Duodenal mucosa (tissue), 2 donors: Measurements from ENCODE around the gene PNPLA6.
"Not testable (repeated sequence)": the region's sequence is repeated elsewhere in the genome, so short reads cannot be mapped to it uniquely, and the experiment has no call there.

ENCODE experiments used
- H3K27ac ChIP-seq: one replicate; pipeline ENCODE4 v1.7.0; 2013; ENCODE audit warnings: low read depth, low read length
- H3K27me3 ChIP-seq, 2 donors: one replicate each; pipeline ENCODE4 v1.7.0; 2013; ENCODE audit warnings: low read length in 2 of 2, control low read depth in 1 of 2; ENCODE audit not compliant: insufficient read depth in 2 of 2, control insufficient read depth in 1 of 2
- H3K36me3 ChIP-seq, 2 donors: one replicate each; pipeline ENCODE4 v1.7.0; 2013; ENCODE audit warnings: low read length in 2 of 2, control low read depth in 1 of 2; ENCODE audit not compliant: insufficient read depth in 2 of 2, control insufficient read depth in 1 of 2
- H3K4me1 ChIP-seq, 2 donors: one replicate each; pipeline ENCODE4 v1.7.0; 2013; ENCODE audit warnings: low read length in 2 of 2, control low read depth in 1 of 2; ENCODE audit not compliant: insufficient read depth in 2 of 2, control insufficient read depth in 1 of 2
- H3K4me3 ChIP-seq, 2 donors: one replicate each; pipeline ENCODE4 v1.7.0; 2013; ENCODE audit warnings: low read length in 2 of 2, low read depth in 1 of 2
- H3K9ac ChIP-seq, 2 donors: one replicate each; pipeline ENCODE4 v1.7.0; 2013; ENCODE audit warnings: low read length in 2 of 2, low read depth in 1 of 2
- H3K9me3 ChIP-seq, 2 donors: one replicate each; pipeline ENCODE4 v1.7.0; 2013; ENCODE audit warnings: low read length in 2 of 2, control low read depth in 1 of 2; ENCODE audit not compliant: control insufficient read depth in 1 of 2

Gene PNPLA6

GRCh38 chr19:7565332-7565731 is 29.8 kb downstream of the PNPLA6 start:
- Histone ChIP-seq H3K9me3 (no peaks in the 10 kb centered on the region), H3K4me3 (no peak overlapping the region), H3K36me3 (peaks cover 0 to 9% of the 10 kb centered on the region in 2 donors), H3K4me1 (no peaks in the 10 kb centered on the region), H3K27ac (no peak overlapping the region), H3K9ac (no peak overlapping the region), H3K27me3 (no peaks in the 10 kb centered on the region)

- H3K4me3 ChIP-seq: no peak overlapping the region
- H3K27ac ChIP-seq: no peak overlapping the region
- H3K36me3 ChIP-seq: no peaks in the 10 kb centered on the region
- H3K4me1 ChIP-seq: no peaks in the 10 kb centered on the region
- no peak overlapping the region for H3K9ac ChIP-seq
- no peaks in the 10 kb centered on the region for H3K27me3 ChIP-seq
- H3K9me3 ChIP-seq: no peaks in the 10 kb centered on the region
Measured at GRCh38 chr19:7570761-7571160, 35.2 kb downstream of the PNPLA6 start.

GRCh38 chr19:7575434-7576040 is 40.0 kb downstream of the PNPLA6 start:
- Histone ChIP-seq H3K27me3 (no peaks in the 10 kb centered on the region), H3K4me3 (no peak overlapping the region), H3K27ac (no peak overlapping the region), H3K4me1 (no peaks in the 10 kb centered on the region), H3K9ac (no peak overlapping the region), H3K9me3 (no peaks in the 10 kb centered on the region), H3K36me3 (no peaks in the 10 kb centered on the region)

GRCh38 chr19:7577422-7577821 is 41.9 kb downstream of the PNPLA6 start:
- H3K4me1 ChIP-seq, H3K9ac ChIP-seq, H3K4me3 ChIP-seq: not testable (repeated sequence)

GRCh38 chr19:7578127-7578526 is 42.6 kb downstream of the PNPLA6 start:
- H3K9ac ChIP-seq: no peak overlapping the region
- H3K27me3 ChIP-seq: peaks cover 0 to 2% of the 10 kb centered on the region in 2 donors
- H3K27ac ChIP-seq: no peak overlapping the region
- H3K4me1 ChIP-seq: no peaks in the 10 kb centered on the region
- H3K9me3 ChIP-seq: no peaks in the 10 kb centered on the region
- H3K4me3 ChIP-seq: no peak overlapping the region
- H3K36me3 ChIP-seq: no peaks in the 10 kb centered on the region

More at GRCh38 chr19:7577422-7577821, 41.9 kb downstream of the PNPLA6 start:
- not testable (repeated sequence) for H3K27me3 ChIP-seq, H3K9me3 ChIP-seq, H3K36me3 ChIP-seq, H3K27ac ChIP-seq

GRCh38 chr19:7579182-7579581 is 43.7 kb downstream of the PNPLA6 start:
- H3K9ac ChIP-seq: no peak overlapping the region
- no peak overlapping the region for H3K4me3 ChIP-seq
- no peaks in the 10 kb centered on the region for H3K36me3 ChIP-seq
- H3K9me3 ChIP-seq: no peaks in the 10 kb centered on the region
- H3K4me1 ChIP-seq: no peaks in the 10 kb centered on the region
- H3K27ac ChIP-seq: no peak overlapping the region
- peaks cover 0 to 2% of the 10 kb centered on the region in 2 donors for H3K27me3 ChIP-seq

GRCh38 chr19:7582446-7582845 is 46.9 kb downstream of the PNPLA6 start:
- no peak overlapping the region for H3K9ac ChIP-seq

GRCh38 chr19:7589822-7590221 is 54.3 kb downstream of the PNPLA6 start:
- Histone ChIP-seq H3K27ac (no peak overlapping the region), H3K4me3 (no peak overlapping the region), H3K27me3 (no peaks in the 10 kb centered on the region), H3K9ac (no peak overlapping the region), H3K9me3 (no peaks in the 10 kb centered on the region), H3K4me1 (peaks cover 0 to 6% of the 10 kb centered on the region in 2 donors), H3K36me3 (no peaks in the 10 kb centered on the region)

More at GRCh38 chr19:7582446-7582845, 46.9 kb downstream of the PNPLA6 start:
- Histone ChIP-seq H3K9me3 (no peaks in the 10 kb centered on the region), H3K27ac (no peak overlapping the region), H3K27me3 (peaks cover 0 to 2% of the 10 kb centered on the region in 2 donors), H3K4me1 (no peaks in the 10 kb centered on the region), H3K36me3 (no peaks in the 10 kb centered on the region), H3K4me3 (no peak overlapping the region)

- peaks cover 0 to 2% of the 10 kb centered on the region in 2 donors for H3K27me3 ChIP-seq
- peaks cover 0 to 6% of the 10 kb centered on the region in 2 donors for H3K4me1 ChIP-seq
- H3K27ac ChIP-seq: no peak overlapping the region
Measured at GRCh38 chr19:7590256-7590655, 54.7 kb downstream of the PNPLA6 start.

GRCh38 chr19:7595466-7596133 is 60.1 kb downstream of the PNPLA6 start, which contains the start of gene CAMSAP3:
Gene CAMSAP3, plus strand, starts transcription at chr19:7595863. Its CDS starts 140 bp downstream, at chr19:7596003.
- no peaks in the 10 kb centered on the region for H3K36me3 ChIP-seq
- H3K9me3 ChIP-seq: no peaks in the 10 kb centered on the region
- peaks cover 4 to 8% of the 10 kb centered on the region in 2 donors for H3K4me1 ChIP-seq
- peak within 1 kb of the TSS; percentile 57 to 66 for H3K9ac ChIP-seq
- H3K4me3 ChIP-seq: peak within 1 kb of the TSS; percentile 71
- H3K27me3 ChIP-seq: peaks cover 3% of the 10 kb centered on the region in 2 donors
- H3K27ac ChIP-seq: no peak within 1 kb of the TSS

More at GRCh38 chr19:7590256-7590655, 54.7 kb downstream of the PNPLA6 start:
- H3K4me3 ChIP-seq: no peak overlapping the region
- no peaks in the 10 kb centered on the region for H3K36me3 ChIP-seq
- no peak overlapping the region for H3K9ac ChIP-seq
- H3K9me3 ChIP-seq: no peaks in the 10 kb centered on the region
